Stimulated activated CD8-positive, alpha-beta memory T cell treated with anti-CD3 and anti-CD28 coated beads, Interleukin-4, amount 100 ng/mL, for 1 hour (primary cell): ENCODE measurements around the gene NXPH4.

ENCODE experiments used
- DNase-seq, 2 donors: peaks; one replicate each; pipeline ENCODE4 v3.0.0-alpha.2; 2020; ENCODE audit warnings: low read depth in 2 of 2, low spot score in 1 of 2

Gene NXPH4

DNA sequence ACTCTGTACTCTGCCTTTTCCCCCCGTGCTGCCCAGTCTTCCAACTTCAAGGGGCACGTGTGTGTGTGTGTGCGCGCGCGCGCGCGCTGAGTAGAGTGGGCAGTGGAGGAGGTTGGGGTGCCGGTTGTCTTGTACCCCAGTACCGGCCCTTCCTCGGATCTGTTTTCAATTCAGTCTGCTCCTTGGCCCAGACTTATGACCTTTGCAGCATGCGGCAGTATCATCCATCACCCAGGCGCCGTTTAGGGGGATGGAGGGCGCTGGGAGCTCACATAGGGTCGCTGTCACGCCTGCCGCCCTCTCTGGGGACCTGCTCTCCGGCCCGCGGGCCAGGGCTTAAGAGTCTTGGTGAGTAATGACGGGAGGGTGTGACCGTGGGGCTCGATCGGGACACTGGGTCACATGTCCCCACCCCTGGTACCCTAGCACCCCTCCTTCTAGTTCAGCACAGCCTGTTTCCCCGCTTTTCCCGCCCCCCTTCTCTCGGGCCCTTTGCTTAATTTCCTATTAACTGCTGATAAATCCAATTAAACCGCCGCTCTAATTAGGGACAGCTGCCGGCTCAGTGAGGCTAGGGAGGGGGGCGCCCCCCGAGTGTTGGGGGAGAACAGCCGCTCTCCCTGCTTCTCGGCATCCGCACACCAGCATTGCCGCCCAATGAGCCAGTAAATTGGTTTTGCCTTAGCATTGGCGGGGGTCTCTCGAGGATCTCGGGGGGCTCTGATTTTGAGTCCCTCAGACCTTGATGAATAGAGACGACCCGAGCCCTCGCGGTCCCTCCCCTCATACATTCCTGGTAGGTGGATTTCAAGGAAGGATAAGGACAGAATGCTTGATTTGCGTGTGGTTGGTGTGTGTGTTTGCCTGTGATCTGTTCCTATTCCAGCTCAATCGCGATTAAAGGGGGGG is 25.1 kb downstream of the NXPH4 start:
- DNase-seq = no peak

- DNase-seq = no peak
Measured at GRCh38 chr12:57242329-57242690, 25.7 kb downstream of the NXPH4 start.

- DNase-seq = no peak
Measured at GRCh38 chr12:57242691-57243454, 26.3 kb downstream of the NXPH4 start.

GRCh38 chr12:57243521-57244311 is 27.1 kb downstream of the NXPH4 start:
- DNase-seq = peak in 1 of 2 donors; percentile 65

DNA sequence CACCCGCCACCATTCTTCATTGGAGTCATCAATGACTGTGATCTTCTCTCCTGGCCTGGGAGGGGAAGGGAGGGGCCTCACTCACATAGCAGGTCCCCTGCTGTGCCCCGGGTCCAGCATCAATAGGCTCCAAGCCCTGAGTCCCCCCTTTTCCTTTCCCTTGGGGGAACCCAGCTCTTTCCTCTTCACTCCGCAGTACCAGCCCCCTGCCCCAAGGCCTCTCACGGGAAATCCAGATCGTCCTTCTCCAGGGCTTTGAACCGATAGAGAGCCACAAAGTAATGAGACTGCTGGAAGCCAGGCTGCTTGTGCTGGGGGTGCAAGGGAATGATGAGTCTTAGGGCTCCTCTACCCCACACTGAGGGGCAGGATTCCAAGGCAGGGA is 27.7 kb downstream of the NXPH4 start:
- DNase-seq = no peak

DNA sequence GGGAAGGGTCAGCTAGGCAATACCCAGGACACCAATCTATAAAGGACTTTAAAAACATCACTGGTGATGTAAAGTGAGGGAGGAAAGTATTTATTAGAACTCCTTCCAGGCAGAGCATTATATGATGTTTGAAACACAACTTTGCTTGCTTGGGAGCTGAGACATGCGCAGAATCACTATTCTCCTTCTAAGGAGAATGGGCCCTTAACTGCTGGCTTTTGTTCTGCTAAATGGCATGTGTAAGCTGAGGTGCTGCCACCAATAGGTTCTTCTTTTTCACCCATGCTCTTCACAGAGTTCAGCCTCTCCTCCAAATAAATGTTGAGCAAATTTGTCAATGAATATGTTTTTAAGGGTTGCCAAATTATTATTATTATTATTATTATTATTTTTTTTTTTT is 30.4 kb downstream of the NXPH4 start:
- DNase-seq = no peak

DNA sequence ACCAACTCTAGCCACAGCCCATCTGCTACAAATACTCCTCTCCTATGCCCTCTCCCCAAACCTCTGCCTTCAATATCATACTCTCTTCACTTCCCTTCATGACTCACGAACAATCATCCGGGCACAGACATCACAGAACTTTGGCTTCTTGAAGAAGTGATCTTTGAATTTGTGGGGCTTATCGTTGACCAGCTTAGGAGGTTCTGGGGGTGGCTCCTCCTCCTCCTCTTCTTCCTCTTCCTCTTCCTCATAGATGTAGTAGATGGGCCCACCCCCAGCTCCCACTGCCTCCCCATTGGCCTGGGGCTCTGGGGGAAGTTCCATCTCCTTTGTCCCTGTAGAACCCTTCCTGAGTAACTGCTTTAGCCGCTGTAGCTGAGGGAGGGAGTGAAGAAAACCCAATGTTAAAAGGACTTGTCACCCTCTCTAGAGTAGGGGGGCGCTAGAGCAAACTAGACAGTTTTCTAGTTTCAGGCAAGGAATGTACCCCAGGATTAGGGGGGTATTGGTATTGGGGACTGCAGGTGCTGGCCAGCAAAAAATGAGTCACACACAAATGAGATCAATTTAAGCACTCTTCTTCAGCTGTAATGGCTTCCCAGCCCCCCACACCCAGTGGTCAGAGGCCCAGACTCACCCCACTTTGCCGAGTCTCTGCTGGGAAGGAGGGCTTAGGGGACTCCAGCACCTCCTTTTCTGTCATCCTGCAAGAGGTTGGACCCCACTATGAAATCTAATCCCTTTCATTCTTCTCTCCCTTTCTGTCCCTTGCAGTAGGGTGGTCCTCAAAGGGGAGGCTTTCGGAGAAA is 32.5 kb downstream of the NXPH4 start:
- no peak for DNase-seq

DNA sequence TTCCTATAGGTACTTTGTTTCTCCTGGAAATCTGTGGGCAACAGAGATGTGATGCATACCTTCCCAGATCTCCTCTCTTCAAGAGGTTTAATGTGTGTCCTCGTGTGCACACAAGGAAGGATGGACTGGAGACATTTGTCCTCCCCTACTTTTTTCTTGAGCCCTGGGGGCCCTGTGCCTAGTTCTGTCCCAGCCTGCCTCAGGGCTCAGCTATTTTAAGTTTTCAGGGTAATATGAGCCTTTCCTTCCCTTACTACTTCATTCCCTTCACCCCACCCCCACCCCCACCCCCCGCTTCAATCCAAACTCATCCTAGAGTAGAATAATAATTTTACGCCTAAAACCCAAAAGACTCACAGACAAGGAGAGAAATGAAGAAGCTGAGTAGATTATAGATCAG is 33.9 kb downstream of the NXPH4 start:
- no peak for DNase-seq

DNA sequence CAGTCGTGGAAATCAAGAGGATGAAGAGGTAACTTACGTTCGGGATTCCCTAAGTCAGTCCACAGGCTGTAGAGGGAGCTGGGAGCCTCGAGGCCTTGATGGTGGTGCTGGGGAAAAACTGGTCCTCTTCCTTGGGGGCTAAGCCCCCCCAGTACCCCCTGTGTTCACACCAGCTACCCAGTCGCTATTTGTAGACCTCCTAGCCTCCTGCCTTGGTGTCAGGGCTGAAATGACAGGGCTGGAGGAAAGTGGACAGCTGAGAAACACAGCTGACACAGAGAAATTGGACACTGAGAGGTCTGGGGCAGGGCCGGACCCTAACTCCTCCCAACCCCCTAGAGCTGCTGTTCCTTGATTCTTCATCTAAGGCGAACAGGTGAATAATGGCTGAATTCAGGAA is 34.4 kb downstream of the NXPH4 start, which contains the start of gene STAC3:
TSS of gene STAC3 (minus strand) at position 232 of the 400 bp plus-strand sequence. CDS start 1,551 bp downstream, outside the sequence.
- no peak for DNase-seq

DNA sequence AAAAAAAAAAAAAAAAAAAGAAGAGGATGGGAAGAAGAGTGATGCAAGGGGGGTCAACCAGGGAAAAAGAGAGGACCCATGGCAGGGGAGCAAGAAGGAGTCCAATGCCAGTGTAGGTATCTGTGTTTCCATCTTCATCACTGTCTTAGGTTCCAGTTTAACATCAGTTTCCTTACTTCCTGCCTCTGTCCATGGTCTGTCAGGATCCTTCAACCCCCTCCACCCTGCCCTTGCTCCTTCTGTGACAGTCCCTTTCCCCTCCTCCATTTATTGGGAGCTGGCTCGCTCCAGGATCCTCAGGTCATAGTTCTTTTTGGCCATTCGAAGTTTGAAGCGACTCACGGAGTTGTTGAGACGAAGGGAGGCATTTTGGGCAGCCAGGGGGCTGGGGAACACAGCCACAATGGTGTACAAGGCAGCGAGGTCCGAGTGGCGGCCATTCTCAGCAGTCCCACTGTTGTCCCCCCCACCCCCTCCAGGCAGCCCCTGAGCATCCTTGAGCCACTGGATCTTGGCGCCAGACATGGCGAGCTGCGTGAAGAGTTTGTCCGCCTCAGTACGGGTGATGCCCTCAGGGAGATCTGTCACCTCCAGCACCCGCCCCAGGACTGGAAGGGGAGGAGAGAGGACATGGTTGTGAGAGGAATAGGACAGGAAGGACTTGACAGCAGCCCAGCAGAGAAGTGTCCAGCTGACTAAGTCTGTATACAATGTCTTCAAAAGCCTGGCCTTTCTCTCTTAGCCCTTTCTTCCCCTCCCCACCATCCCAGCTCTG is 38.1 kb downstream of the NXPH4 start:
- DNase-seq = no peak

DNA sequence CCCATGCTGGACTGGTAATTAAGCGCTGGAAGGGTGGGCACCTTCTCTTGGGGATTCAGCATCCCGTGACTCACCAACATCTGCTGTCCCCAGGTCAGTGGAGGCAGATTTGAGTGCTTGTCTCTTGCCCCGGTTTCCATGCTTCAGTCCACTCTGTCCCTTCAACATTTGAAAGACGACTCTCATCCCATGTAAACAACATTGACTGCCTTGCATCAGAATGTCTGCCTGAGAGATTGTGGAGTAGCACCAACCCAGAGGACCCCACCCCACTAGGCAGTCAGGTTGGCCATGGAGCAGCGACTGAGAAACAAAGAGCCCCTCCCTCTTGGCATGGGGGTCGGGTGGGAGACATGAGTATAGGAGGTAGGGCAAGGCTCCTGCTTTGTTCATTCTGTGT is 39.3 kb downstream of the NXPH4 start:
- no peak for DNase-seq

DNA sequence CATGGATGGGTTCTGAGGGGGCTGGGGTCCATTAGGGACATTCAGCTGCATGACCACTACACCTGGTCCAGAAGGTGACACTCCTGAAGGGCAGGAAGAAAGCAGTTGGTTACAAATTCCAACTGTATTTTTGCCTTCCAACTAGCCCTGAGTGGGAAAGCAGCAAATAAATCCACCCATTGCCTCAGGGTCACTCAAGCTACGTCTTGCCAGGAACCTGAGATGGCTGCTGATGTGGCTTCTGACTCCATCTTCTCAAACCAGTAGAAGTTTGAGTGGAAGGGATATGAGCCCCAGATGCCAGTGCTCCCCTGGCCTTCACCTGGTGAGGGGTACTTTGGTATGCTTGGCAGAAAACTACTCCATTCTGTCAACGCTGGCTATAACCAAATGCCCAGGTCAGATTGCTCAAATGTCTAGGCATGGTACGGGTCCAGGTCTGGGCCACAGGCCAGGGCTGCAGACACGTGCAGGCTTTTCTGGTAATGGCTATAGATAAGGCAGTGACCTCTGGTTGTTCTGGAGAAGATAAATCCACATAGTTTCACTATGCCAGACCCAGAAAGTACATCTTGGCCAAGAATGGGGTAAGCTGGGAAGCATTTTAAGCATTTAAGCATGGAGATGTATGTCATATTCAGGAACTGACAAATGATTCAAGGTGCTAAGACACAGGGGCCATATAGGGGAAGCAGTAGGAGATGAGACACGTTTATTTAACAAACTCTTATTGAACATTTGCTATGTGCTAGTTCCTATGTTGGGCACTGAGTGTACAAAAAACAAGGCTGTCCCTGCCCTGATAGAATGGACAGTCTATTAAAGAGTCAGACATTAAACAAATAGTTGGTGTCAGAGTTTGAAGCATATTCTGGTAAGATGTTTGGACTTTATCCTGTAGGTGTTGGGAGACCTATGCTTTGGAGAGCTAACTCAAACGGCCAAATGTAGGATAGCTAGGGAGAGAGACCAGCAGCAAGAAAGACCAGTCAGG is 42.7 kb downstream of the NXPH4 start:
- no peak for DNase-seq

- DNase-seq = no peak
Measured at GRCh38 chr12:57260366-57260765, 43.8 kb downstream of the NXPH4 start.

DNA sequence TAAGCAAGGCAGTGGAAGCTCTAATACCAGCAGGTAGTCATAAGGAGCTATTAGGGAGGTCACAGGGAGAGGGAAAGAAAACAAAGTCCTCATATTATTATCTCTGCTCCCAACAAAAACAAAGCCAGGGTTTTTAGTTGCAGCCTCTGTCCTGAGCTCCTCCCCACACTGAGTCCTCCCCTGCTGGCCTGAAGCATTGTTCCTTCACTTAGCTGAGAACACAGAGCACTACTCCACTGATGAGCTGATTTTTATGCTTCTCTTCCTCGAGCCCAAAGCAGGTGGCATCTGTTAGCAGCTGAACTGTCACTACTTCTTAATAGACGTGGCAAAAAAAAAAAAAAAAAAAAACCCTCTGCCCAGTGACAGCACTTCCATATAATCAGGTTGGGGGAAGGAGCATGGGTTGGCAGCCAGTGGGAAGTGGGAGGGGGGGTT is 44.9 kb downstream of the NXPH4 start:
- no peak for DNase-seq

- DNase-seq = no peak
Measured at GRCh38 chr12:57262126-57262822, 45.7 kb downstream of the NXPH4 start.

DNA sequence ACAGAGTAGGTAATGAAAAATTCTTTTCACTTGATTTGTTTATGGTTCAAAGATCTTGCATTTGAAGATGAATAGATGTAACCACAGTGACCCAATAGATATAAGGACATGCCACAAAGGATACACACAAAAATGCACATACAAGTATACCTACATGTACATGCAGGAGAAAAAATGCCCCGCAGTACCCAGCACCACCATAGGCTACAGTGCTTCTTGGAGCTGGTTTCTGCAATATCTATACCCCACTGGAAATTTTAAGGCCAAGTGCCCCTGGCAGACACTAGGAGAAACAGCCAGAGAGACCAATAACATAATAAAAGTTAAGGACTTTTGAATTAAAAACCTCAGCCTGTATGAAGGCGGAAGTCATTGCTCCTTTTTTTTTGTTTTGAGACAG is 46.5 kb downstream of the NXPH4 start:
- DNase-seq = no peak

- DNase-seq = no peak
Measured at GRCh38 chr12:57266681-57267080, 50.1 kb downstream of the NXPH4 start.

DNA sequence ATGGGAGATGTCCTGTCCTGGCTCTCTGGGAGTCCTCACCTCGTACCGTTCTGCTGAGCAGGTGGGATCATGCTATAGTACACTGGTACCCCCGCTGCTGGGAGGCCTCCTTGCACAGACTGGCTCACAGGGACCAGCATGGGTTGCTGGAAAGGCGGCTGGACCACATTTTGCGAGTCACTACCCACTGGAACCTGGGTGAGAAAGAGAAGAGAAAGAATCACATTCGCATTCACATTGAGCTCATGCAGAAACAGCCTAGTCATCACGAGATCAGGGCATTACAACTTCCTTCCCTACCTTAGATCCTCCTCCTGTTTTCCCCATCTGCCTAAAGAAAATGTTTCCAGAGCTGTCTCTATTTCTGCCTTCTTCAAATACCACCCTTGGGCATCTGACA is 51.7 kb downstream of the NXPH4 start:
- DNase-seq = no peak
